IPS-18c (cell line): ENCODE data around the gene ADISSP.

ENCODE experiments used
- H3K4me3 ChIP-seq: 2 replicates; pipeline ENCODE4 v1.7.0; 2013; ENCODE audit warnings: low read depth, mild to moderate bottlenecking, low read length, moderate library complexity; ENCODE audit not compliant: insufficient read depth
- H3K9me3 ChIP-seq: one replicate; pipeline ENCODE4 v1.6.1; 2013; ENCODE audit warnings: mild to moderate bottlenecking, low read length, moderate library complexity; ENCODE audit not compliant: control insufficient read depth, insufficient read depth

Gene ADISSP

GRCh38 chr20:3716195-3716834, 51.2 kb downstream of the ADISSP start:
- Histone ChIP-seq H3K4me3 (no peak overlapping the region), H3K9me3 (no peaks in the 10 kb centered on the region)

- Histone ChIP-seq H3K4me3 (no peak overlapping the region), H3K9me3 (peaks cover 2% of the 10 kb centered on the region)
Observed at GRCh38 chr20:3714092-3714491, 53.5 kb downstream of the ADISSP start.

GRCh38 chr20:3712279-3712873, 55.2 kb downstream of the ADISSP start, which contains the start of gene SIGLEC1:
SIGLEC1 (minus strand) TSS chr20:3712600; CDS start chr20:3707128, 5,472 bp downstream.
- H3K4me3 ChIP-seq, result no peak within 1 kb of the TSS

GRCh38 chr20:3711484-3711941, 56.0 kb downstream of the ADISSP start:
- Histone ChIP-seq H3K9me3 (peaks cover 2% of the 10 kb centered on the region), H3K4me3 (no peak overlapping the region)

More at GRCh38 chr20:3712279-3712873, 55.2 kb downstream of the ADISSP start, which contains the start of gene SIGLEC1:
- peaks cover 2% of the 10 kb centered on the region for H3K9me3 ChIP-seq

GRCh38 chr20:3710703-3711483, 56.7 kb downstream of the ADISSP start:
- Histone ChIP-seq H3K4me3 (no peak overlapping the region), H3K9me3 (peaks cover 2% of the 10 kb centered on the region)

GRCh38 chr20:3710011-3710466, 57.5 kb downstream of the ADISSP start:
- H3K4me3 ChIP-seq, result no peak overlapping the region
- H3K9me3 ChIP-seq, result peaks cover 2% of the 10 kb centered on the region

GRCh38 chr20:3707508-3707899, 60.0 kb downstream of the ADISSP start:
- H3K4me3 ChIP-seq, result no peak overlapping the region
- H3K9me3 ChIP-seq, result peaks cover 2% of the 10 kb centered on the region

GRCh38 chr20:3706774-3707507, 60.6 kb downstream of the ADISSP start:
- no peak overlapping the region for H3K4me3 ChIP-seq

GRCh38 chr20:3705970-3706739, 61.4 kb downstream of the ADISSP start:
- H3K4me3 ChIP-seq, result no peak overlapping the region
- peaks cover 2% of the 10 kb centered on the region for H3K9me3 ChIP-seq

More at GRCh38 chr20:3706774-3707507, 60.6 kb downstream of the ADISSP start:
- peaks cover 2% of the 10 kb centered on the region for H3K9me3 ChIP-seq

GRCh38 chr20:3705491-3705969, 62.0 kb downstream of the ADISSP start:
- Histone ChIP-seq H3K4me3 (no peak overlapping the region), H3K9me3 (peaks cover 2% of the 10 kb centered on the region)

- Histone ChIP-seq H3K4me3 (no peak overlapping the region), H3K9me3 (no peaks in the 10 kb centered on the region)
Observed at GRCh38 chr20:3704087-3704486, 63.5 kb downstream of the ADISSP start.
